A549 (cell line): Measurements from ENCODE around the gene CC2D2A.

ENCODE experiments used
- CHD2 ChIP-seq: fragments of 150-350 bp; IDR thresholded peaks from 2 replicates; pipeline ENCODE4 v1.6.1; 2014; ENCODE audit warnings: low read length; ENCODE audit not compliant: partially characterized antibody
- JUNB ChIP-seq: fragments of >200 bp; sonication (Bioruptor Twin); formaldehyde crosslinking; IDR thresholded peaks from 2 replicates; pipeline ENCODE4 v1.6.1; 2016
- KDM5A ChIP-seq: fragments of 200-600 bp; sonication (generic); IDR thresholded peaks from 2 replicates; pipeline ENCODE4 v1.6.1; 2016; ENCODE audit warnings: antibody characterized with exemption, mild to moderate bottlenecking
- POLR2A ChIP-seq: IDR thresholded peaks from 2 replicates; pipeline ENCODE4 v1.6.1; 2012; ENCODE audit warnings: mild to moderate bottlenecking, low read length
- SREBF2 ChIP-seq: fragments of 450-650 bp; IDR thresholded peaks from 2 replicates; pipeline ENCODE4 v1.6.1; 2014; ENCODE audit warnings: mild to moderate bottlenecking, moderate library complexity
- TF ChIP-seq, protein P1 (sequence below): fragments of >200 bp; sonication (Bioruptor Twin); formaldehyde crosslinking; IDR thresholded peaks from 3 replicates; pipeline ENCODE4 v1.5.1; 2016

DNA sequence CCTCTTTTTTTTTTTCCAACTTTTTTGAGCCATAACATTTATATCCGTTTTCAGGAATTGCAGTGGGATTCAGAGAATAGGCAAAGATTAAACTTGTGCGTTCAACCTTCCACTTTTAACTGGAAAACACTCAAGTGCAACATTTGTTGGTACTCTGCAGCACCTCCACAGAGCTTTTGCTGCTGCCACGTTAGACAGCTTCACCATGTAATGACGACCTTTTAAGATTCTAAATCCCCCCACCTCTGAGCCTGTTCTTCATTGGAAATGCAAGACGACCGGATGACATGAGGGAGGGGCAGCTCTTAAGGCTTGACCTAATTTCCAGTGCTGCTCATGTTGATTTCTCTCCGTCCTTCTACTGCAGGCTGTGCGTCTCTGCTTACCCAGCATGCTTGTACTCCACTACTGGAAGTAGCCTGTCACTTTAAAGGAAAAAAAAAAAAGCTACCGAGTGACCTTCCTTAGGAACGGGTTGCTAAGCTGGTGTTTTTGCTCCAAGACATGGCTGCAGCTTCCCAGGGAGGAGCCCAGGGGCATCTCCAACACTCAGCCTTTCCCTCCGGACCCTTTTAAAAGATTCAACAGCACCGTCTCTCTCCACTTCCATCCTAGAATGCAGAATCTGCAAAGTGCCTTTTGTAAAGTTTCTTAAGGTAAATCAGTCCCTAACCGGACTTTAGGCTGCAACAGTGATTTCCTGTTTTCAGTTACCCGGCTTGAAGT lies at the start of gene CC2D2A:
- no peak for TF ChIP-seq KDM5A
- TF ChIP-seq SREBF2: no peak
- TF ChIP-seq JUNB: no peak
- no peak for TF ChIP-seq CHD2
- TF ChIP-seq, protein P1, sequence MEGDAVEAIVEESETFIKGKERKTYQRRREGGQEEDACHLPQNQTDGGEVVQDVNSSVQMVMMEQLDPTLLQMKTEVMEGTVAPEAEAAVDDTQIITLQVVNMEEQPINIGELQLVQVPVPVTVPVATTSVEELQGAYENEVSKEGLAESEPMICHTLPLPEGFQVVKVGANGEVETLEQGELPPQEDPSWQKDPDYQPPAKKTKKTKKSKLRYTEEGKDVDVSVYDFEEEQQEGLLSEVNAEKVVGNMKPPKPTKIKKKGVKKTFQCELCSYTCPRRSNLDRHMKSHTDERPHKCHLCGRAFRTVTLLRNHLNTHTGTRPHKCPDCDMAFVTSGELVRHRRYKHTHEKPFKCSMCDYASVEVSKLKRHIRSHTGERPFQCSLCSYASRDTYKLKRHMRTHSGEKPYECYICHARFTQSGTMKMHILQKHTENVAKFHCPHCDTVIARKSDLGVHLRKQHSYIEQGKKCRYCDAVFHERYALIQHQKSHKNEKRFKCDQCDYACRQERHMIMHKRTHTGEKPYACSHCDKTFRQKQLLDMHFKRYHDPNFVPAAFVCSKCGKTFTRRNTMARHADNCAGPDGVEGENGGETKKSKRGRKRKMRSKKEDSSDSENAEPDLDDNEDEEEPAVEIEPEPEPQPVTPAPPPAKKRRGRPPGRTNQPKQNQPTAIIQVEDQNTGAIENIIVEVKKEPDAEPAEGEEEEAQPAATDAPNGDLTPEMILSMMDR: no peak
- no peak for TF ChIP-seq POLR2A
